HG02571 (cell line): ENCODE results near the gene IGSF11.
"Not testable (repeated sequence)": the region's sequence is repeated elsewhere in the genome, so short reads cannot be mapped to it uniquely, and the experiment has no call there.

Experiments
- ATAC-seq: cut with Tn5 transposase; IDR thresholded peaks from one replicate; pipeline ENCODE4 v1.9.1; 2021; ENCODE audit warnings: mild to moderate bottlenecking, moderate library complexity; ENCODE audit not compliant: unreplicated experiment

Gene IGSF11

GRCh38 chr3:118990823-118991560 lies 43.7 kb downstream of the IGSF11 start:
- ATAC-seq: no peak

GRCh38 chr3:118988198-118989130 lies 46.2 kb downstream of the IGSF11 start:
- ATAC-seq: no peak

- no peak for ATAC-seq
These were observed 47.2 kb downstream of the IGSF11 start for GRCh38 chr3:118987477-118987876.

- ATAC-seq: no peak
These were observed 47.9 kb downstream of the IGSF11 start for GRCh38 chr3:118986734-118987133.

GRCh38 chr3:118984699-118985098 lies 49.9 kb downstream of the IGSF11 start:
- no peak for ATAC-seq

GRCh38 chr3:118981494-118982134 lies 53.0 kb downstream of the IGSF11 start:
- ATAC-seq: no peak

- ATAC-seq: no peak
These were observed 53.8 kb downstream of the IGSF11 start for GRCh38 chr3:118980832-118981231.

- no peak for ATAC-seq
These were observed 56.3 kb downstream of the IGSF11 start for GRCh38 chr3:118978393-118978758.

- ATAC-seq: no peak
These were observed 56.8 kb downstream of the IGSF11 start for GRCh38 chr3:118977671-118978392.

GRCh38 chr3:118977118-118977517 lies 57.5 kb downstream of the IGSF11 start:
- no peak for ATAC-seq

- ATAC-seq: not testable (repeated sequence)
These were observed 59.2 kb downstream of the IGSF11 start for GRCh38 chr3:118975476-118975875.

GRCh38 chr3:118974356-118975097 lies 60.1 kb downstream of the IGSF11 start:
- ATAC-seq: no peak

GRCh38 chr3:118973050-118973449 lies 61.6 kb downstream of the IGSF11 start:
- ATAC-seq: no peak

GRCh38 chr3:118970819-118971218 lies 63.8 kb downstream of the IGSF11 start:
- no peak for ATAC-seq

GRCh38 chr3:118968640-118969039 lies 66.0 kb downstream of the IGSF11 start:
- ATAC-seq: no peak

- no peak for ATAC-seq
These were observed 66.5 kb downstream of the IGSF11 start for GRCh38 chr3:118968111-118968510.

GRCh38 chr3:118966700-118967099 lies 67.9 kb downstream of the IGSF11 start:
- no peak for ATAC-seq

- no peak for ATAC-seq
These were observed 70.9 kb downstream of the IGSF11 start for GRCh38 chr3:118963711-118964110.

GRCh38 chr3:118960876-118961450 lies 73.7 kb downstream of the IGSF11 start:
- ATAC-seq: no peak
